Stimulated activated naive CD4-positive, alpha-beta T cell treated with Interleukin-2 at 50 U/mL for 16 hours (primary cell): ENCODE data around the gene NRG2.

Experiments
- DNase-seq: peaks from one replicate; lab custom pipeline; 2025; lab: John Stamatoyannopoulos, UW

Gene NRG2

DNA sequence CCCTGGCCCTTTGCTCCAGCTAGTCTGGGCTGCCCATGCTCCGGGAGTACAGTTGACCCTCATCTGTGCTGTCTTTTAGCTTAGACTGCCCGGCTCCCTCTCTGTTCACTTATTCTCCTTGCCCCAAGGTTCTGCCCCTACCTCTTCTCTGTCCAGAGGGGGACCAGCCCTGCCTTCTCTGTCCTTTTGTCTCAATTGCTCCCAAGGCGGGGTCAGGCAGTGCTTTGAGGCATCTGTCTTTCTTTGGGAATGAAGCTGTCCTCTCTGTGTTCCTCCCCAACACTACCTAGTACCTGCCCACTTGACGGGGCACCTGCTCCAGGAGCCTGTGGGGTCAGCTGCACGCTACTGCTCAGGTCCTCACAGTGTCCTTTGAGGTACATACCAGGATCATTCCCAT lies 188.1 kb downstream of the NRG2 start:
- DNase-seq: no peak

DNA sequence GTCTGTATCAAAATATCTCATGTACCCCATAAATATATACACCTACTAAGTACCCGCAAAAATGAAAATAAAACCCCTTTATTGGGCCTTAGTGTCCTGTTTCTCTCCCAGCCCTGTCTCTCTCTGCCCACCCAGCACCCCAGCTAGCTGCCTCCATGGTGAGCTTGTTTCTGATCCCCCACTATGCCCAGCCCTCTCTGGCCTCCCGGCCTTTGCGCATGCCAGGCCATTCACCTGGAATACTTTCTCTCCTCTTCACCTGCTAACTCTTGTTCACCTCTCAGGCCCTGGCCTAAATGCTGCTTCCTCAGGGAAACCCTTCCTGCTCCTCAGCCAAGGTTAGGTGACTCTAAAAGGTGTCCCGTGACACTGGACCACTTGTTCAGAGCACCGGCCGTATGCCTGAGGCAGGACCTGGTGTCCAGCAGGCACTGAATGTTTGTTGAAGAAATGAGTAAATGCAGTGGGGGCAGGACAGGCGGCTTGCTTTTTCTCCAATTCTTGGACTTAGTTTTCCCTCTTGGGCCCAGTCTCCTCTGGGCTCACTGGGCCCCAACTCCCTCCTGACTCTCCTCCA lies 189.0 kb downstream of the NRG2 start:
- DNase-seq: no peak

DNA sequence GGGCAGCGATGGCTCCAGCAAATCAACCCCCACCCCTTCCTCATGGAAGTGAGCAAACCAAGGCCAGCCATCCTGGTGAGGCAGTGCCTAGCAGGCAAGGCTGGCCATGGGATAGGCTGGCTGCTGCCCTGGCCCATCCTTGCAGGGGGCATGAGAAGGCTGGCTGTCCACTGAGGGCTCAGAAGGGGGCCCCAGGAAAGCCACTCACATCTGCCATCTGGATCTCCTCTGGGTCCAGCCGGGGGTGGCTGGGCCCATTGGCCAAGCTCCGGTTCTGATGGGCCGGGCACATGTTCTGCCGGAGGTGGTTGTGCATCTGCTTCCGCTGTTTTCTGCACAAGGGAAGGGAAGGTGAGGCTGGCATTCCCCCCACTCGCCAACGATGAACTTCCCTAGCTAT lies 190.4 kb downstream of the NRG2 start:
- DNase-seq: no peak

DNA sequence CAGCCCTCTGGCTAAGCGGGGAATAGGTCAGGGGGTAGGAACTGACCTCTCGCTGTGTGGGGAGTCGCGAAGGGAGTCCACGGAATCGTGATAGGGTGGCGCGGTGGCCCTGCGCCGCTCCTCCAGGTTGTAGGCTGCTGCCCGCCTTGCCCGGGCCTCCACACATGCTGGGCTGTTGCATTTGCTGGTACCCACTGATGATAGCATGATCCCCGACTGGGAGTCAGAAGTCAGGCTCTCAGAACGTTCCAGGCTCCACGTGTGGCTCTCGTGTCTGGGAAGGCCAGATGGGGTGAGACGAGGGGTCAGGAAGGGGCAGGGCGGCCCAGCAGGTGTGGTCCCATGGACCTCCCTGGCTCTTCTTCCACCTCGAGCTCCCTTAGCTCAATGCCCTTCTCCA lies 191.5 kb downstream of the NRG2 start:
- DNase-seq: no peak

DNA sequence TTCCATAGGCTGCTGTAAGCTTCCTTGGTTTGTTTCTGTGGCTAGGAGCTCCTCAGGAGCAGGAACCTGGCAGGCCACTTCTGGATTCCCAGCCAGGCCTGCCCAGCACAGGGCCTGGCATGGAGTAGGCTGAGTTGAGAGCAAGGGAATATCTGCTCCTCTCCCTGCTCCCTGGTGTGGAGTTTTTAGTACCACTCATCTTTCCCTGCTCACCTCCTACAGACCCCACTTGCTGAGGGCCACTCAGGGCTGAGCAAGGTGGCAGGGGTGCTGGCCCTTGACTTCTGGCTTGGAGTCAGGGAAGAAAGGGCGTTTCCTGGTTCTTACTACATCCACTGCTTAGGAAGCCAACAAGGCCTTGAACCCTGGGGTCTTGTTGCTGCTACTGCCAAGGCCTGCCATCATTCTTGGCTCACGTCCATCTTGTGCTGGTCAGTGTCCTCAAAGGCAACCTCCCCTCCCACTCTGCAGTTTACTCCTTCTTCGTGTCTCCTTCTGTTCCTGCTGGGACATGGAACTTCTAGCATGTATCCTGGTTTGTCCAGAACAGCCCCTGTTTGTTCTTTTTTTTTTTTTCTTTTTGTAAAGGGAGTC lies 192.6 kb downstream of the NRG2 start:
- no peak for DNase-seq

DNA sequence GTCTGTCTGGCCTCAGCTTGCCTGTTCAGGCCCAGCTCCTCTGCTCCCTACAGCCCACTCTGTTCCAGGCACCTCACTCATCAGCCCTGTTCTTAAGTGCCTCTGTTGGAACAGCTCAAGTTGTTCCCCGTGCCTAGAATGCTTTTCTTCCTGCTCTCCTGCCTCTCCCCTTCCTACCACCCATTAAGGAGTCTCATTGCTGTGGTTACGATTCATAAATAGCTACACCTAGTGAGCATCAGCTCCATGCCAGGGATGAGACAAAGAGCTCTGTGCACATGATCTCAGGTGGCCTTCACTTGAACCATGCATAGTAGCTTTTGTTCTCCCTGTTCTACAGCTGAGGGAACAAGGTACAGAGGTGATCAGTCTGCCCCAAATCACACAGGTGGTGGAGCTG lies 193.2 kb downstream of the NRG2 start:
- no peak for DNase-seq

DNA sequence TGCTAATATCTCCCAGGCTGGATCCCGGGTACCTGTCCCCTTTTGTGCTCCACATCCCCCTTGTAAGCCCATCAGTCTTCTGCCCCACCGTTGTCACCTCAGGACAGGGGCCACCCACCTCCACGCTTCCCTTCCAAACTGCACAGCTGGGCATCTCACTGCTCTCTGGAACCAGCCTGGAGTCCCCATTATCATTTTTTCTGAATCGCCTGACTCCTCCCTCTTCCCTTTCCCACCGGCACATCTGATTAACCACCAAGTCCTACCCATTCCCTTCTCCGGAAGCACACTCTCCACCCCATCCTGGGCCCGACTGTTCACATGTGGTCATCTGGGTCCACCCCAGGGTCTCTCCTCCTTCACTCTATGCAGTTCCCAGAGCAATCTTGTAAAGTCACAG lies 193.6 kb downstream of the NRG2 start:
- DNase-seq: no peak

DNA sequence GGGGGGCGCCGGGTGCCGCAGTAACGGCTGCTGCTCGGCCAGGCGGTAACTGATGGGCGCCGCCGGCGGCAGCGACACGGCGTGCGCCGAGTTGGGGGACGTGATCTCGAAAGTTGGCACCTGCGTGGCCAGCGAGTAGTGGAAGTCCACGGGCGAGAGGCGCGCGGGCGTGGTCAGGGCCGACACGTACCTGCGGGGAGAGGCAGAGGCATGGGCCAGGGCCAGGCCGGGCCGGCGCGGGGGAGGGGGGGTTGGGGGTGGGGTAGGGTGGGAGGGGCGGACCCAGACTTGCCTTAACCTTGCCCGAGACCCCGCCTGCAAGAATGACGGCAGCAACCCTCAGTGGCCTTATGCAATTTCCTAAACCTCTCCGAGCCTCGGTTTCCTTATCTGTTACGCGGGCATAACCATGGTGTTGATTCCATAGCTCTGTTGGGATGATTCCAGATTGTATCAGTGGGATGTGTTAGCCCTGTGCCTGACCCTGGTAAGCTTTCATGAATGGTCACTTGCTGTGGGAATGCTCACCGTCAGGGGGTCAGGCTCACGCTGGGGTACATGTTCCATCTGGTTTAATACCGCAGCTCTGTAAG lies 194.5 kb downstream of the NRG2 start:
- peak; percentile 44 for DNase-seq

DNA sequence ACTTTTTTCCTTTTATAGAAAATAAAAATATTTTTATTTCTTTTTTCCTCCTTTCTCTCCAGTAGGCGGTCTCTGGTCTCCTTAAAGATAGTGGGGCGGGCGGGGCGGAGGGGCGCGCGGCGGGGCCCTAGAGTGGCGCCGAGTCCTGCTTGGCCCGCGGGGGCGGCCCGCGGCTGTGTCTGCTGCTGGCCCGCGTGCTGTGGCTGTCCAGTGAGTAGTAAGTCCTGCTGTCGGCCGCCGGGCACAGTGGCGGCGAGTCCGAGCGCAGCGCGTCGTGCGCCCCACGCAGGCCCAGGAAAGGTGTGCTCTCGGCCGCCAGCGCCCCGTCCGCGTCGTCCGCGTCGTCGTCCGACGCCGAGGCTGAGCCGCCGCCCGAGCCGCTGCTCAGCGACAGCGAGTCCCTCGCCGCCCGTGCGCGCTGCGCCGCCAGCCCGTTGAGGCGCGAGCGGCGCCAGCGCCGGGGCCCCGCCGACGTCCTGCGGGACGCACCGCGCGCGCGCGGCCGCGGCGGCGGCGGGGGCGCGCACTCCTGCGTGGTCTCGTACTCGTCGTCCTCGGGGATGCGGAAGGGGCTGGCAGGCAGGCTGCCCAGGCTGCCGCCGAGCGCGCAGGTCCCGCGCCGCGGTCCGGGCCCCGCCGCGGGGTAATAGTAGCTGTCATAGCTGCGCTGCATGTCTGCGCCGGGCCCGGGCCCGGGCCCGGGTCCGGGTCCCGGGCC lies 195.2 kb downstream of the NRG2 start:
- DNase-seq: peak; percentile 58

DNA sequence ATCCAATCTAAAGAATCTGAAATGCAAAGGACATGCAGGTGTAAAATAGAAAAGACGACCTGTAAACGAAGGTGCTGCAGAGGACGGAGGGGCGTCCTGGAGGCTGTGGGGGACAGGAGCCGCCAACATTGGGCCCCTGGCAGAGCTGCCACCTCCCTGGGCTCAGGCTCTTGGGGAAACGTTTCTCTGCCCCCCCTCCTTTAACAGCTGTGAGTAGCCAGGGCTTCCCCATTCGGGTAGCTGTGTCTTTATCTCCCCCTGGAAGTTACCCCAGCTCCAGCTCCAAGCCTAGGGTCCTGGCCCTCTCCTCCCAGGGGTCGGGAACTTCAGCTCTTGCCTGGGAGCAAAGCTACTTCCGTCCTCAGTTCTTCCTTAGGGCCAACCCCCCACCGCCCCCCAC lies 196.0 kb downstream of the NRG2 start:
- DNase-seq: no peak

DNA sequence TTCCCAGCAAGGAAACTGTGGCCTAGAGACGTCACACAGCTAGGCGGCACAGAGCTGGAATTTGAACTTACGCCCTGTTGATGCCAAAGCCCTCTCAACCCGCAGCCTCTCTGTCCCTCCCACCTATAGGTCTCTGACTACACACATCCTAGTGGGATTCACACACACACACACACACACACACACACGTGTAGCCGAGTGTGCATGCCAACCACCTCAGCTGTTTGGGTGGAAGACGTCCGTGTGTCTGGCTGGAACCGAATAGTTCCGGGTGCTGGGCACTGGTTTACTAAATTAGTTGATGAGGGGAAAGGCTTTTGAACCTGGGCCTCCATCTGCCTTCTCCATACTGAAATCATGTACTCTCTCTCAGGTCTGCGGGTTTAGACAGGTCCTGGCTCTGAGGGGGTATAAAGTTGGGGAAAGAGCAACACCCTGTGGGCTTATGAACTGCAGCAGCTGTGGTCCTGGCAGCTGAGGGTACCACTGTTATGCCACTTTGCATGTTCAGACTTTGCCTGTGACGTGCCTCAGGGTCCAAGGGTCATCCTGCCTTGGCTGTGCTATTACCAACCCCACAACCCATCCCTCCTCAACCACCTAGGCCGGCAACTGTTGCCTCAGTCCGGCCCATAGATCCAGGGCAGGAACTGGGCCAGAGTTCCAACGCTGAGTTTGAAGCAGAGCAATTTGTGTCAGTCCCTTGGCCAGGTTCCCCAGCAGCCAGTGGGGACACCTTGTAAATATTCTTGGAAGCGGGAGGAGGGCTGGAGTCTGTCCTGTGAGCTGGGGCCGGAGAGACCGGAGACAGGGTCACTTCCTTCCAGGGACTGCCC lies 197.0 kb downstream of the NRG2 start:
- DNase-seq: no peak

DNA sequence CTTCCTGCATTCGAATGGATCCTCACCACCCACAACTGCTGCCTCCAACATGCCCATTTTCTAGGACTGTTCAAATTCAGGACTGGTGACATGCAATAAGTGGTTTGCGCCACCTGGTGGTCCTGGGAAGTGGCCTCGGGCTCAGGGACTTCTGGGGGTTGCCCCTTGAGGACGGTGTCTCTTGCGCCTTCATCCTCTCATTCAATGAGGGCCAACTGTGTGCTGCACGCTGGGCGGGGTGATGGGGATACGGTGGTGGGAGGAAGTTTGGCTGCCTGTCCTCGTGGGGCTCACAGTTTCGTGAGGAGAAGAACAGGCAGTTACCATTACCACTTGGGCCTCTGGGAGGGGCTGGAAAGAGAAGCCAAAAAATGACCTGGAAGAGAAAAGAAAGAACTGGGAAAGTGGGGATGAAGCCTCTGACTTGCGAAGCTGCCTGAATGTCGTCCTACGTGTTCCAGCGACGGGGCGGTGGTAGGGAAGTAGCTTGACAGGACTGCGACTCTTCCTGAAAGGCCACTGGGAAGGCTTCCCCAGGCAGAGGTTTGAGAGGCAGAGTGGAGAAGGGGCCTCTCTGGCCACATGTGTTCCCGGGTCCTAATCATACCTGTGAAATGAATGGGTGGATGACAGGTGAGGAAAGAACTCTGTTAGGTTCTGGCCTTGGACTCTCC lies 198.5 kb downstream of the NRG2 start:
- DNase-seq: peak; percentile 62

DNA sequence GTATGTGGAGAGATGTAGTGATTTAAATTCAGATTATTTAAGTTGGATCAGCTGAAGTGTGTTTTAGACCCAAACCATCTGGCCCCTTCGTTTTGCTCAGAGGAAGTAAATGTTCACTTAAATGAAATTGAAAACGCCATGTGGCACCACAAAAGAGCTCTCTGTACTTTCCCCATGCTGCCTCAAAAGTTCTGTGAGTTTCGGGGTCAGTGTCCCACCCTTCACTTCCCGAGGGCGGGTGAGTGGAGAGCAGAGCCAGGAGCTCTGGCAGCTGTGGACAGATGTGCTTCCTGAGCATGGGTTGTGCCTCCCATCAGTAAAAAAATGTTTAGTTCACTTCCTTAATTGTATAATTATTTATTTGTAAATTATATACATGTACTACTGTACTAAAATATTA lies 199.1 kb downstream of the NRG2 start:
- no peak for DNase-seq

DNA sequence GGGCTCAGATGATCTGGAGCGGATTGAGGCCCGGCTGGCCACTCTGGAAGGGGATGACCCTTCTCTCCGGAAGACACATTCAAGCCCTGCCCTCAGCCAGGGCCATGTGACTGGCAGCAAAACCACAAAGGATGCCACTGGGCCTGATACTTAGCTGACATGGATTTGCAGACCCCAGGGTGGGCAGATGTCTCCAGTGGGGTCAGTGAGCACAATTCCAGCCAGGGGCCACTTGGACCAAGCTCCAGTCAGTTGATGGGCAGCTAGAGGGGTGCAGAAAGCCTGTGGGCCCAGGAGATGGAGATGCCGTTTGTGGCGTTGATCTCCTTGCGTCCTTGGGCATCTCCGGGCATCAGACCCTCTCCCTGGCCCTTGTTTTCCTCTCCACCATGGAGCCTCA lies 200.8 kb downstream of the NRG2 start:
- no peak for DNase-seq

DNA sequence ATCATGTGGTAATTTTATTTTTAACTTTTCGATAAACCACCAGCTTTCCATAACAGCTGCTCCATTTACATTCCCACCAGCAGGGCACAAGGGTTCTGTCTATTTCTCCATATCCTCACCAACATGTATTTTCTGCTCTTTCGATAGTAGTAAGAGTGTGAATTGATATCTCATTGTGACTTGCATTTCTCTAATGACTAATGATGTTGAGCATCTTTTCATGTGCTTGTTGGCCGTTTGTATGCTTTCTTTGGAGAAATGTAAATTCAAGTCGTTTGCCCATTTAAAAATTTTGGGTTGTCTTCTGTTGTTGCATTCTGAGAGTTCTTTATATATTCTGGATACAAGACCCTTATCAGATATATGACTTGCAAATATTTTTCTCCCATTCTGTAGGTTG lies 201.6 kb downstream of the NRG2 start:
- DNase-seq: no peak

DNA sequence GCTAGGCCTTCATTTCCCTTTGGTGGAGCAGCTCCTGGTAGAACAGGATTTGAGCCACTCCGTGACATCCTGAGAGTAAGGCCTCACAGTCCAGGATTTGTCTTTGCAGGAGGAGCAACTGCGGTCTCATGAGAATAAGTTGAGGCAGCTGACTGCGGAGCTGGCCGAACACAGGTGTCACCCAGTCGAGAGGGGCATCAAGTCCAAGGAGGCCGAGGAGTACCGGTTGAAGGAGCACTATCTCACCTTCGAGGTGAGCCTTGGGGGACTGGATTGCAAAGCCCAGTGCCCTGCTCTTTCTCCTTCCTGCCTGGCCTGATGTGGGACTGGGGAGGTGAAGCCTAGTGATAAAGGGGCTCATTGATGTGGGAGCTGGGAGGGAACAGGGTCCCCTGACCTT lies 203.2 kb downstream of the NRG2 start:
- DNase-seq: no peak

DNA sequence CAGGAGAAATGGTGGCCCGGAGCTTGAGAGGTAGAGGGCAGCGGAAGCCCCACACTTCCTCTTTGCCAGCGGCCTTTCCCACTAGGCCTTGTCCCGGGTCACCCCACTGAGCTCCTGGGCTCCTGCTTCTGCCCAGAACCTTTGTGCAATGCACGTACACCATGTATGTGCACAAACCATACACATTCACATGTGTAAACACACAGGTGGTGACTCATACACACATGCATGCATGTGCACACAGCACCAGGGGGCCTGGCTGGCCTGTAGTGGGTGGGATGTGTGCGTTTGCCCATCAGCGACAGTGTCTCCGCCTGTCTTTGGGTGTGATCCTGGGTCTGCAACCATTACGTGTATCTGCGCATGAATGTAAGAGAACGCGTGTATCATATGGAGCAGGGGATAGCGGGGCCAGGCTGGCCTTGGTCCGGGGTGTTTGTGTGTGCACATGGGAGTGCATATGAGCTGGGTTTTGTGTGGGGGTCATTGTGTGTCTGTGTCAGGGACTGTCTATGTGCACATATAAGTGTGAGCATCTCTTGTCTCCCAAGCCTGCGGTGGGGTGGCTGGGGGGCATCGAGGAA lies 203.8 kb downstream of the NRG2 start:
- no peak for DNase-seq

DNA sequence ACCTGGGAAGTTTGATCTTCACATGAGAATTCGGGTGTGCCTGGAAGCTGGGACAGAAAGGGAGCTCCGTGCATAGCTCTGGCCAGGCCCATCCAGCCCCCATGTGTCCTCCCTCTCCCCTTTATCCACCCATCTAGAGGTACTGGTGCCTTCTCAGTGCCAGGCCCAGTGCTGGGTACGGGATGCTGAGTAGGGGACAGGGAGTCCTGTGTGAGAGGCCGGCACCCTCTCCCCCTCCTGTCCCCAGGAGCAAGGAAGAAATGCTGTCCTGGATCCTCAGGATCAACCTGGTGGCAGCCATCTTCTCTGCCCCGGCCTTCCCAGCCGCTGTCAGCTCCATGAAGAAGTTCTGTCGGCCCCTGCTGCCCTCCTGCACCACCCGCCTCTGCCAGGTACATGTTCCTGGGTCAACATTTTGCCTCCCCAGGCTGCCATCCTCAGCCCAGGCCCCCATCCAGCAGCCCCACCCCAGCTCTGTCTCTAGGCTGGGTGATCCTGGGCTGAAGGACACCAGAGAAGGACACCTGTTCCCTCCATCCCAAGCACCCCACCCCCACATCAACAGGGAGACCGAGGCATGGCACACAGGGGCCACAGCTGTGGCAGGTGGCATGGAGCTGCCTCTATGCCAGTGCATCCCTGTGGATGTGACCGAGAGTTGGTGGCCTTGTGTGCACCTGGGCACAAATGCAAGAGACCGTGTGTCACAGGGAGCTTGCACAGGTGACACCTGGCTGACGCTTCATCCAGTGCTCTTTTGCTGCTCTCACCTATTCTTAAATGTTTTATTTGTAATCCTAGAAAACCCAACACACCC lies 204.5 kb downstream of the NRG2 start:
- DNase-seq: no peak

DNA sequence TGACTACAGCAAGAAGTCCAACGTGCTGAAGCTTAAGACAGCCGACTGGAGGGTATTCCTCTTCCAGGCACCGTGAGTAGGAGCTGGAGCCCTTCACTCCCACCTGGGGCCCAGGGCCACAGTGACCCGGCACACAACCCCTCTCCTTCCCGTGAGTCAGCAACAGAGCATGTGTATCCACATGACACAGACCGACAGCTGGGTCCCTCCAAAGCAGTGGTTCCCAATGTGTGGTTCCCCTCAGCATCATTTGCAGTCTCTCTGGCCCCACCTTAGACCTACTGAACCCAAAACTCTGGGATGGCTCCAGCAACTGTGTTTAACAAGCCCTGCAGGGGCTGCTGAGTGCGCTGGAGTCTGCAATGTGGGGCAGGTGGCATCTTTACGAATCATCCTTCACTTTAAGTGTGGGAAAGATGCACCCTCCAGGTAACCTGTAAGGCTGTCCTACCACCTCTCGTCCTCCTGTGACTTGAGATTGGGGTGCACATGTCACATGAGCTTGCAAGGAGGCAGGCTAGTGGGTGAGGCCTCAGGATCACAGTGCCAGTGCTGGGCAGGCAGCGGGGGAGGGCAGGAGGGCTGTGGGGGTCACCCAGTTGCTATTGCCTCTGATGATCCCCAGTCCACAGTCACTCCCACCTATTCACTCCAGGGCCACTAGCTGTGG lies 205.3 kb downstream of the NRG2 start:
- no peak for DNase-seq
